Measurements from ENCODE around the gene HINT3. TPM values are rescaled to one million over a fixed set of nuclear protein-coding genes. Genes with fewer than 3 reads are reported as not detected.

HINT3 gene
- total RNA-seq, 1 experiment from 2014 or later = 11.7 TPM

DNA sequence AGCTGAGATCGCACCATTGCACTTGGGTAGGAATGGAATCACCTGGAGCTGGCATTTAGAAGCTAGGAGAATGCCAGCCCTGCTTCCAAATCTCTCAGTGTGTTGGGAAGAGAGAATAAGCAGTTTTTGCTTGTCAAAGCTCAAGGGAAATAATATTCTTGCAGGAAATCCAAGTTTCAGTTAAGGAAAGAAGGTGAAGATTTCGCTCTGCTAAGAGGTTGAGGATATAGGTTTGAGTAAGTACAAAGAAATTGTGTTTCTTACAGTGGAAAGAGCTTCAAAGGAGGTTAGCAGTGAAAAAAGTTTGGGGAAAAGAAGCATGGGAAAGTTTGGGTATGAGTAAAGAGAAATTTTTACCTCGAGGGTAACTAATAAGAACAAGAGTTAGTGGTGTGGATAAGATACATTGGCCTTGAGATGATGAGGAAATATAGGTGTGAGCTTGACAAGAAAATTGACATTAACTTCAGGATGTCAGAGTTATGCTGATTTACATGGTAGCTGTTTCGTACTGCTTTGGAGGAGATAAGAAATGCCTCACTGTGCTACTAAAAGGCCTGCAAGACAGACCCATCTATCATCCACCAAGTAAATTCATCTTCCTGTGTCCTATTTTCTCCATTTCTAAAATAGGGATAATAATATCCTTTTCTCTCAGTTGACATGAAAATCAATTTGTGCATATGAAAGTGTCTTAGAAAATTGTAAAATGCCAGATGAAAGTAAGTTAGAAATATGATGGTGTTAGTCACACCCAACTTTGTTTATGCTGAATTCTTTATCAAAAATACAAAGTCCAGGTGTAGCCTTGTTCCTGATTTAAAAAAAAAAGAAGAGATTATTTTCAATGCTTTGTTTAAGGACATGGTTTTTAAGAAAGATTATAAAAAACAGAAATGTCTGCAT is 12.8 kb upstream of the HINT3 start:
- Histone ChIP-seq H3K79me1 (ENCODE audit: insufficient read depth, low read depth, low read length, poor library complexity, severe bottlenecking) (no peaks in the 10 kb centered on the region), H3K9me3 (ENCODE audit: control insufficient read depth, low read depth, low read length) (no peaks in the 10 kb centered on the region), H3K4ac (ENCODE audit: low read depth, low read length) (no peak overlapping the region), H3K56ac (ENCODE audit: insufficient read length, low read depth, low read length) (no peak overlapping the region), H4K8ac (replicated peaks; ENCODE audit: insufficient read length, low read depth, low read length) (no peak overlapping the region), H3K4me1 (ENCODE audit: insufficient read depth, low read length) (no peaks in the 10 kb centered on the region), H3K23ac (ENCODE audit: insufficient read length, low read depth, low read length) (no peak overlapping the region), H3K27ac (ENCODE audit: insufficient read length, low read depth, low read length) (no peak overlapping the region), H4K91ac (ENCODE audit: insufficient read length, low read depth, low read length) (no peak overlapping the region), H2BK120ac (ENCODE audit: low read depth, low read length, poor library complexity, severe bottlenecking) (no peak overlapping the region), H3T11ph (ENCODE audit: low read length) (no peak overlapping the region), H3K23me2 (ENCODE audit: insufficient read length, low read depth, low read length, poor library complexity, severe bottlenecking) (no peaks in the 10 kb centered on the region), H3K18ac (ENCODE audit: insufficient read length, low read depth, low read length) (no peak overlapping the region), H2AK5ac (ENCODE audit: insufficient read length, low read length) (no peak overlapping the region), H2BK15ac (ENCODE audit: low read depth, low read length) (no peak overlapping the region), H4K5ac (ENCODE audit: insufficient read length, low read depth, low read length) (no peak overlapping the region), H2BK12ac (ENCODE audit: insufficient read length, low read depth, low read length) (no peak overlapping the region), H3K4me2 (ENCODE audit: insufficient read depth, insufficient read length, low read length) (no peak overlapping the region), H3K9ac (ENCODE audit: extremely low read depth, insufficient read length, low read length) (no peak overlapping the region), H3K79me2 (ENCODE audit: insufficient read depth, low read length) (no peaks in the 10 kb centered on the region), H4K20me1 (ENCODE audit: control insufficient read depth, insufficient read depth, insufficient read length) (no peaks in the 10 kb centered on the region), H2AFZ (ENCODE audit: low read length) (no peak overlapping the region), H2BK20ac (ENCODE audit: low read depth, low read length, poor library complexity, severe bottlenecking) (no peak overlapping the region), H2BK5ac (ENCODE audit: insufficient read length, low read length) (no peak overlapping the region), H3K14ac (ENCODE audit: insufficient read depth, low read length) (no peak overlapping the region), H3K27me3 (ENCODE audit: insufficient read depth, low read length) (no peaks in the 10 kb centered on the region)
- Mint-ChIP-seq H3K4me1 (no peaks in the 10 kb centered on the region), H3K9me3 (no peaks in the 10 kb centered on the region), H3K27me3 (ENCODE audit: low read depth) (peaks cover 4% of the 10 kb centered on the region), H3K4me3 (no peak overlapping the region), H3K36me3 (ENCODE audit: insufficient read depth in 1 of 3, low read depth in 3 of 3) (no peaks in the 10 kb centered on the region), H3K27ac (no peak overlapping the region)
- no CpG with 5 or more reads among the region's 4 CpGs for WGBS (ENCODE audit: extremely low coverage, insufficient read length, low lambda C conversion rate)
- DNase-seq = no peak
- TF ChIP-seq, protein P1, sequence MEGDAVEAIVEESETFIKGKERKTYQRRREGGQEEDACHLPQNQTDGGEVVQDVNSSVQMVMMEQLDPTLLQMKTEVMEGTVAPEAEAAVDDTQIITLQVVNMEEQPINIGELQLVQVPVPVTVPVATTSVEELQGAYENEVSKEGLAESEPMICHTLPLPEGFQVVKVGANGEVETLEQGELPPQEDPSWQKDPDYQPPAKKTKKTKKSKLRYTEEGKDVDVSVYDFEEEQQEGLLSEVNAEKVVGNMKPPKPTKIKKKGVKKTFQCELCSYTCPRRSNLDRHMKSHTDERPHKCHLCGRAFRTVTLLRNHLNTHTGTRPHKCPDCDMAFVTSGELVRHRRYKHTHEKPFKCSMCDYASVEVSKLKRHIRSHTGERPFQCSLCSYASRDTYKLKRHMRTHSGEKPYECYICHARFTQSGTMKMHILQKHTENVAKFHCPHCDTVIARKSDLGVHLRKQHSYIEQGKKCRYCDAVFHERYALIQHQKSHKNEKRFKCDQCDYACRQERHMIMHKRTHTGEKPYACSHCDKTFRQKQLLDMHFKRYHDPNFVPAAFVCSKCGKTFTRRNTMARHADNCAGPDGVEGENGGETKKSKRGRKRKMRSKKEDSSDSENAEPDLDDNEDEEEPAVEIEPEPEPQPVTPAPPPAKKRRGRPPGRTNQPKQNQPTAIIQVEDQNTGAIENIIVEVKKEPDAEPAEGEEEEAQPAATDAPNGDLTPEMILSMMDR (conservative IDR thresholded peaks at IDR 0.05) = no peak

Measured in H9 (cell line).